GM12878 (cell line): Measurements from ENCODE around the gene CYP1A1. TPM values are rescaled to one million over a fixed set of nuclear protein-coding genes. Genes with fewer than 3 reads are reported as not detected.

ENCODE experiments used
- ATAC-seq: fragments of 200-7000 bp; cut with Tn5 transposase; 3 replicates; pipeline ENCODE4 v1.9.1; 2020; ENCODE audit warnings: mild to moderate bottlenecking, moderate library complexity
- BruUV-seq: library from RNA; stranded (reverse); fragments of 400-500 nt; replicated peaks from 2 replicates; lab custom pipeline; 2021; lab: Mats Ljungman, UMichigan
- CTCF ChIA-PET: fragments of 300-600 bp; sonication (Branson Sonifier 250); formaldehyde crosslinking; extraction: SDS; loops from one replicate; lab custom pipeline; 2021; ENCODE audit warnings: inconsistent platforms; lab: Yijun Ruan, JAX
- POLR2A ChIA-PET: fragments of 350-600 bp; formaldehyde crosslinking; extraction: SDS; loops from one replicate; lab custom pipeline; 2021; ENCODE audit warnings: inconsistent platforms; lab: Charles Lee
- RAD21 ChIA-PET: fragments of 300-600 bp; sonication (Branson Sonifier 250); formaldehyde crosslinking; loops from one replicate; lab custom pipeline; 2023; ENCODE audit warnings: antibody characterized with exemption; ENCODE audit not compliant: unreplicated experiment; lab: Charles Lee
- SMC1A ChIA-PET: fragments of 300-600 bp; sonication (Branson Sonifier 250); formaldehyde crosslinking; loops from one replicate; lab custom pipeline; 2023; ENCODE audit not compliant: unreplicated experiment, uncharacterized antibody; lab: Charles Lee
- DNase-seq: peaks from one replicate; pipeline ENCODE4 v3.0.0-alpha.2; 2011; ENCODE audit warnings: low read depth, low spot score
- FAIRE-seq: peaks from 3 replicates; lab custom pipeline; 2011; peaks lifted over from hg19 to GRCh38; lab: Jason Lieb, UNC
- H2AFZ ChIP-seq: 2 replicates; pipeline ENCODE4 v1.6.0; 2011; ENCODE audit warnings: low read depth, low read length, control low read depth; ENCODE audit not compliant: control insufficient read depth
- H3K27ac ChIP-seq: 2 replicates; pipeline ENCODE4 v1.5.1; 2011; ENCODE audit warnings: control low read depth; ENCODE audit not compliant: control insufficient read depth, insufficient read depth
- H3K27me3 ChIP-seq, 2 experiments: replicated peaks in 1 of 2; 2 replicates each; pipeline versions ENCODE4 v1.6.0 to v1.6.1; 2011; ENCODE audit warnings: low read length in 1 of 2; ENCODE audit not compliant: control insufficient read depth in 2 of 2, insufficient read depth in 2 of 2
- H3K36me3 ChIP-seq, 2 experiments: 2 replicates each; pipeline ENCODE4 v1.5.1; 2011; ENCODE audit warnings: low read length in 1 of 2; ENCODE audit not compliant: control insufficient read depth in 2 of 2, insufficient read depth in 2 of 2
- H3K4me1 ChIP-seq: 2 replicates; pipeline ENCODE4 v1.6.1; 2011; ENCODE audit warnings: mild to moderate bottlenecking, low read length, moderate library complexity, mixed read lengths; ENCODE audit not compliant: control insufficient read depth, insufficient read depth
- H3K4me2 ChIP-seq: 2 replicates; pipeline ENCODE4 v1.6.0; 2011; ENCODE audit warnings: control low read depth; ENCODE audit not compliant: control insufficient read depth, insufficient read depth
- H3K4me3 ChIP-seq: fragments of 200-600 bp; sonication (generic); 2 replicates; pipeline ENCODE4 v1.5.1; 2016
- H3K79me2 ChIP-seq: 2 replicates; pipeline ENCODE4 v1.6.0; 2011; ENCODE audit warnings: low read length; ENCODE audit not compliant: control insufficient read depth, insufficient read depth
- H3K9ac ChIP-seq: 2 replicates; pipeline ENCODE4 v1.8.0; 2011; ENCODE audit warnings: low read length, control low read depth, mixed read lengths; ENCODE audit not compliant: control insufficient read depth, insufficient read depth
- H3K9me3 ChIP-seq: replicated peaks from 3 replicates; pipeline ENCODE4 v1.5.1; 2011; ENCODE audit warnings: mild to moderate bottlenecking, low read length; ENCODE audit not compliant: control insufficient read depth, insufficient read depth
- H4K20me1 ChIP-seq: 2 replicates; pipeline ENCODE4 v1.6.0; 2011; ENCODE audit not compliant: control insufficient read depth, insufficient read depth
- ASH2L ChIP-seq: fragments of 300-600, 200-600 bp; sonication (generic); IDR thresholded peaks from 2 replicates; pipeline ENCODE4 v1.6.1; 2017; ENCODE audit warnings: low read depth, mild to moderate bottlenecking, borderline replicate concordance
- DPF2 ChIP-seq: fragments of 450-650 bp; IDR thresholded peaks from 2 replicates; pipeline ENCODE4 v1.6.1; 2017; ENCODE audit warnings: mild to moderate bottlenecking
- E2F8 ChIP-seq: fragments of 450-650 bp; IDR thresholded peaks from 2 replicates; pipeline ENCODE4 v1.6.1; 2018; ENCODE audit warnings: mild to moderate bottlenecking, low read depth, moderate library complexity; ENCODE audit not compliant: partially characterized antibody
- IKZF2 ChIP-seq, 2 experiments: fragments of 450-650 bp; IDR thresholded peaks; 2 replicates each; pipeline ENCODE4 v1.6.1; 2017; ENCODE audit warnings: mild to moderate bottlenecking in 2 of 2, moderate library complexity in 2 of 2
- KAT2A ChIP-seq: conservative IDR thresholded peaks from 2 replicates; pipeline ENCODE4 v1.6.1; 2011; ENCODE audit warnings: low read depth, low read length; ENCODE audit not compliant: control insufficient read depth
- KDM1A ChIP-seq: fragments of 200-600 bp; sonication (generic); IDR thresholded peaks from 2 replicates; pipeline ENCODE4 v1.6.1; 2016; ENCODE audit warnings: borderline replicate concordance
- MEF2A ChIP-seq: IDR thresholded peaks from 2 replicates; pipeline ENCODE4 v1.6.1; 2011; ENCODE audit warnings: low read depth, mild to moderate bottlenecking, low read length, moderate library complexity; ENCODE audit not compliant: insufficient read depth
- PML ChIP-seq: IDR thresholded peaks from 2 replicates; pipeline ENCODE4 v1.6.1; 2012; ENCODE audit warnings: low read length, inconsistent platforms
- POLR2A ChIP-seq: IDR thresholded peaks from 2 replicates; pipeline ENCODE4 v1.6.1; 2011; ENCODE audit warnings: low read depth, mild to moderate bottlenecking, low read length
- RB1 ChIP-seq: fragments of 450-650 bp; formaldehyde crosslinking; IDR thresholded peaks from 2 replicates; pipeline ENCODE4 v1.6.1; 2017; ENCODE audit warnings: mild to moderate bottlenecking, borderline replicate concordance
- SMAD1 ChIP-seq: fragments of 450-650 bp; IDR thresholded peaks from 2 replicates; pipeline ENCODE4 v1.6.1; 2018; ENCODE audit warnings: mild to moderate bottlenecking, low read depth; ENCODE audit not compliant: partially characterized antibody
- STAT3 ChIP-seq: IDR thresholded peaks from 2 replicates; pipeline ENCODE4 v1.6.1; 2011; ENCODE audit warnings: low read depth, low read length, improper control_type of control experiment
- TAF1 ChIP-seq: IDR thresholded peaks from 2 replicates; pipeline ENCODE4 v1.6.1; 2011; ENCODE audit warnings: mild to moderate bottlenecking, low read depth, low read length, borderline replicate concordance
- ZBED1 ChIP-seq: IDR thresholded peaks from 2 replicates; pipeline ENCODE4 v1.6.1; 2016; ENCODE audit warnings: borderline replicate concordance
- ZNF207 ChIP-seq: fragments of 450-650 bp; IDR thresholded peaks from 2 replicates; pipeline ENCODE4 v1.6.1; 2014; ENCODE audit warnings: antibody characterized with exemption, mild to moderate bottlenecking, borderline replicate concordance
- ZNF24 ChIP-seq: fragments of 450-650 bp; IDR thresholded peaks from 2 replicates; pipeline ENCODE4 v1.6.1; 2017; ENCODE audit warnings: antibody characterized with exemption, mild to moderate bottlenecking
- WGBS: methylation state at CpG from one replicate; pipeline ENCODE4 v1.1.6; 2016; ENCODE audit warnings: low lambda C conversion rate; ENCODE audit not compliant: insufficient replicate concordance, insufficient coverage; ENCODE audit errors: missing lambda C conversion rate; 5-methylcytosine and 5-hydroxymethylcytosine counted together
- in situ Hi-C: fragments of 300-500 bp; cut with MboI; formaldehyde crosslinking; loops from 9 replicates; pipeline ENCODE4 v1.14.3; 2018; ENCODE audit warnings: mixed read lengths
- intact Hi-C: fragments of 100-400 bp; cut with micrococcal nuclease; formaldehyde crosslinking; loops from one replicate; pipeline ENCODE4 v1.14.2; 2022; ENCODE audit not compliant: unreplicated experiment
- polyA plus RNA-seq, 11 experiments: library from polyadenylated mRNA; depleted of rRNA in 4 of 11; unstranded in 6 of 11; stranded (reverse) in 5 of 11; fragments of >200 nt; fragmentation: Nextera tagmentation in 4 of 11; fragmentation: Illumina TruSeq in 1 of 11; extraction: Ambion mirVana in 4 of 11; extraction: Trizol in 1 of 11; gene quantifications; 1 replicate in 1 of 11; 2 replicates in 10 of 11; pipeline versions ENCODE4 v1.2.1 to v1.2.3, GENCODE V29; 2011 to 2016; ENCODE audit warnings: inconsistent platforms in 2 of 11, missing spikeins in 2 of 11, low read depth in 1 of 11
- total RNA-seq, 4 experiments: library from RNA; depleted of rRNA in 3 of 4; stranded (reverse); fragments of >200 nt in 3 of 4; fragmentation: Illumina TruSeq in 1 of 4; extraction: Trizol in 1 of 4; gene quantifications; 2 replicates each; pipeline versions ENCODE4 v1.2.1 to v1.2.3, GENCODE V29; 2013 to 2021
- TF ChIP-seq, protein P1 (sequence below): fragments of 450-650 bp; IDR thresholded peaks from 2 replicates; pipeline ENCODE4 v1.6.1; 2016; ENCODE audit warnings: mild to moderate bottlenecking

The CYP1A1 gene
- total and polyA plus RNA-seq, 10 of the 15 experiments (the other 5 are each of a cell fraction or from before 2014, with no cell fraction given): 0.04 to 0.71 (median 0.07) TPM; not detected in 4

GRCh38 chr15:74767167-74768098 is 42.1 kb upstream of the CYP1A1 start (continued):
- TF ChIP-seq E2F8 (no peak), TAF1 (no peak), ZBED1 (no peak), IKZF2 (IDR thresholded peaks at IDR 0.05) (no peak), KDM1A (no peak), POLR2A (no peak)

DNA sequence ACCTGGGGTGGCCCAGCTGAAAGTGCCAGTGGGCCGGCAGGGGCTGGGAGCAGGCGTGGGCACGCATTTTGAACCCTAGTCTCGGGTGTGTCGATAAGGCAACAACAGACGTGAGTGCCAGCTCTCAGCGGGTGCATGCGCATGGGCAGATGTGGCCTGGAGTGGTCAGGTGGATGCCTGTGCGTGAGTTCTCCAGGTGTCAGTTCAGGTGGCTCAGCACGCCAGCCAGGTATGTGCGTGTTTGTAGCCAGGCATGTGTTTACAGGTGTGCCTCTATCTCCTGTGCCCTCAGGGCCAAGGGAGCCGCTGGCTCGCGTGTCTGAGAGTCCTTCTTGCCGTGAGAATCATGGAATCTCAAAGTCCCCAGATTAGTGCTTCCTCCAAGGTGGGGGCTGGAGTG is 38.1 kb upstream of the CYP1A1 start:
- H3K36me3 ChIP-seq: no peaks in the 10 kb centered on the region
- no peak overlapping the region for H2AFZ ChIP-seq
- ATAC-seq: no peak
- 56% methylated on average over 15 of the region's 15 CpGs for WGBS
- in situ Hi-C loops: no loop called here
- no peak overlapping the region for H3K4me3 ChIP-seq
- ChIA-PET RAD21 (interaction anchor here (0.5 to 1.4 kb wide), 3 partner anchors 7 to 171 kb away, joined by 3 to 4 read pairs (median 3); no protein-coding TSS in a partner anchor), POLR2A (no interaction called here), SMC1A (no interaction called here), CTCF (interaction anchor here (1.1 to 11.8 kb wide), 4 partner anchors 30 to 187 kb away, joined by 3 to 380 read pairs (median 4); no protein-coding TSS in a partner anchor)
- BruUV-seq: no TSS peak
- H3K27ac ChIP-seq: no peak overlapping the region
- H3K79me2 ChIP-seq: no peaks in the 10 kb centered on the region
- no peak overlapping the region for H3K9ac ChIP-seq
- intact Hi-C loops: no loop called here
- DNase-seq: no peak
- H4K20me1 ChIP-seq: no peaks in the 10 kb centered on the region
- no peaks in the 10 kb centered on the region for H3K9me3 ChIP-seq
- H3K4me2 ChIP-seq: no peak overlapping the region
- no peaks in the 10 kb centered on the region for H3K27me3 ChIP-seq
- TF ChIP-seq, protein P1, sequence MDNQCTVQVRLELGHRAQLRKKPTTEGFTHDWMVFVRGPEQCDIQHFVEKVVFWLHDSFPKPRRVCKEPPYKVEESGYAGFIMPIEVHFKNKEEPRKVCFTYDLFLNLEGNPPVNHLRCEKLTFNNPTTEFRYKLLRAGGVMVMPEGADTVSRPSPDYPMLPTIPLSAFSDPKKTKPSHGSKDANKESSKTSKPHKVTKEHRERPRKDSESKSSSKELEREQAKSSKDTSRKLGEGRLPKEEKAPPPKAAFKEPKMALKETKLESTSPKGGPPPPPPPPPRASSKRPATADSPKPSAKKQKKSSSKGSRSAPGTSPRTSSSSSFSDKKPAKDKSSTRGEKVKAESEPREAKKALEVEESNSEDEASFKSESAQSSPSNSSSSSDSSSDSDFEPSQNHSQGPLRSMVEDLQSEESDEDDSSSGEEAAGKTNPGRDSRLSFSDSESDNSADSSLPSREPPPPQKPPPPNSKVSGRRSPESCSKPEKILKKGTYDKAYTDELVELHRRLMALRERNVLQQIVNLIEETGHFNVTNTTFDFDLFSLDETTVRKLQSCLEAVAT: no peak
- TF ChIP-seq STAT3 (no peak), ZNF24 (no peak), KAT2A (no peak), SMAD1 (no peak), MEF2A (no peak), PML (no peak), ZNF207 (no peak), ASH2L (no peak), RB1 (no peak), DPF2 (no peak)
- 0 out of 2 replicates have a peak, but pooled peaks cover 3% of the 10 kb centered on the region for H3K4me1 ChIP-seq
- FAIRE-seq: no peak
